HG02981 (cell line): ENCODE results near the gene FLRT2.

Source experiments
- ATAC-seq: cut with Tn5 transposase; IDR thresholded peaks from one replicate; pipeline ENCODE4 v1.9.1; 2021; ENCODE audit warnings: mild to moderate bottlenecking, moderate library complexity; ENCODE audit not compliant: unreplicated experiment

Gene FLRT2

GRCh38 chr14:85625925-85626585, 96.1 kb downstream of the FLRT2 start:
- no peak for ATAC-seq

GRCh38 chr14:85634205-85634604, 104.3 kb downstream of the FLRT2 start:
- no peak for ATAC-seq

GRCh38 chr14:85644211-85644610, 114.3 kb downstream of the FLRT2 start:
- ATAC-seq = no peak

DNA sequence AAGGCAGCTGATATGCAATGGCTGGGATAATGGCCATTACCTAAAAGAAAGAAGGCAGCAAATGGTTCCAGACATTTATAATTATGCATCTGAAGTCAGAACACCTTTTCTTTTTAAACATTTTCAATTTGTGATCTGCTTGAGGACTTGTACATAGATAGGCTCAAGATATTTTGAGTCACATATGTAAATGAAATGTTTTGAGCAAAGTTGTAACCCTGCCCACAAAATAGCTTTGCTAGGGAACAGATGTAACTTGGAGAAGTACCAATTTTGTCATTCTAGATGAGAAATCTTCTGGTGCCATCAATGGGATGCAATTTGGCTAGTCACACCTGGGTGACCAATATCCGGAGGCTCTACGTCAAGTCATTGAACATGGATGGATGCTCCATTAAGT, 123.1 kb downstream of the FLRT2 start:
- ATAC-seq = no peak

DNA sequence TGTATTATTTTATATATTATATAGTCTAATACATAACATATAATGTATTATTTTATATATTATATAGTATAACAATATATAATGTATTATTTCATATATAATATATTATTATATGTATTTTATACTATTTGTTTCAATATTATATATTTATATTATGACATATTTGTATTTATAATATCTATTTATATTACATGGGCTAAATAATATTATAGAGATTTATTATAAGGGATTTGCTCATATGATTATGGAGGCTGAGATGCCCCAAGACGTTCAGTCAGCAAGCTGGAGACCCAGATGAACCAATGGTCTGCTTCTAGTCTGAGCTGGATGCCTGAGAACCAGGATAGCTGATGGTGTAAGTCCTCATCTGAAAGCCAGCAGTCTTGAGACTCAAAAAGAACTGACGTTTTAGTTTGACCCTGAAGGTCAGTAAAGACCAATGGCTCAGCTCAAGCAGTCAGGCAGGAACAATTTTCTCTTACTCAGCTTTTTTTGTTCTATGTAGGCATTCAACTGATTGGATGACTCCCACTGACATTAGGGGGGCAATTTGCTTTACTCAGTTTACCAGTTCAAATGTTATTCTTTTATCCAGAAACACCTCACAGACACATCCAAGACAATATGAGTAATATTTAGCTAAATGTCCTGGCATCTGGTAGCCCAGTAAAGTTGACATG, 130.4 kb downstream of the FLRT2 start:
- no peak for ATAC-seq

DNA sequence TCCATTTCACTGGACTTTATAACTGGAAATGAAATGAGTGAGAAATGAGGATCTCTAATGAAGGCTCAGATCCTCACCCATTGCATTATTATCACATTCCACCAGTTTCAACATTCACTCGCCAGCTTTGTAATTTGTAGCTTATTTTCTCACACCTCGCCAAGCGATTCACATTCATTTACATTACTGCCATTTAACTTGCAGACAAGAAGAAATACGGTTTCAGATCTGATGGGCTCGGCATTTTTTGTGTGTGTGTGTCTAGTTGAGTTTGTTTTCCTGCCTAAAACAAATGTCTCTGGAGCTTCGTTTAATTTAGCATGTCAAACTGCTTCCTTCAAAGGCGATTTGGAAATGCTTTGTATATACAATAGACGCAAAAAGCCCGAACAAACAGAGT, 132.2 kb downstream of the FLRT2 start:
- ATAC-seq = no peak

- ATAC-seq = no peak
Observed at GRCh38 chr14:85663256-85663655, 133.3 kb downstream of the FLRT2 start.

DNA sequence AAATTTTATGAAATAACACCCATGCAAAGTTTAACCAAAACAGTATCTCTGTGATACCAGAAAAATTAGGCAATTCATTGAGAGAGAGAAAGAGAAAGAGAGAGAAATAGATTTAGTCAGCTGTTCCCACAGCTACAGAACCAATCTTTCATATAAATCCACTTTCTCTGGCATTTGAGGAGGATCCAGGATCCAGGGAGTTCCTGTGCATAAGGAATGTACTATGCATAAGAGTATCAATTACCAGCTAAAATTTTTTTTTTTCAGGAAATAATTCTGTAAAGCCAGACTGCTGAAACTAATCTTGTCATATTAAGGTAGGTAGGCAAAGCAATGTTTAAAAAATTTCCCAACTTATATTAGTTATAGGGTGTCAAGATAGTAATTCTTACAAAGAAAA, 133.7 kb downstream of the FLRT2 start:
- ATAC-seq = no peak

DNA sequence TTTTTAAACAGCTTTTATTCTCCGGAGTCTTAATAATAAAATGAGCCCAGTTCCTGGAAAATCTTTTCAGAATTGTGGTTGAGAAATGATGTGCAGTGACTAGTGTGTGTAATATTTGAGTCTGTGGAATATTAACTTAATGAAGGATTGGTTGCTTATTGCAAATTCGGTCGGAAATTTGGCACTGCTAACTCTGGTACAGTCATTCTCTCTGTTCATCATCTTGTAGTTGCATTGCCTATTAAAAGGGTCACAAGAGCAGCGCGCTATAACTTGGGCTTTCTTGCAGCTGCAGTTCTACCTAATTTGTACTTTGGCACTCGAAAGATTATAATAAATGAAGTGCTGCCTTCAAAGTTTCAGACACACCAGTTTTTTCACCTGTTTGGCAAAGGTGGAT, 146.0 kb downstream of the FLRT2 start:
- ATAC-seq = no peak

DNA sequence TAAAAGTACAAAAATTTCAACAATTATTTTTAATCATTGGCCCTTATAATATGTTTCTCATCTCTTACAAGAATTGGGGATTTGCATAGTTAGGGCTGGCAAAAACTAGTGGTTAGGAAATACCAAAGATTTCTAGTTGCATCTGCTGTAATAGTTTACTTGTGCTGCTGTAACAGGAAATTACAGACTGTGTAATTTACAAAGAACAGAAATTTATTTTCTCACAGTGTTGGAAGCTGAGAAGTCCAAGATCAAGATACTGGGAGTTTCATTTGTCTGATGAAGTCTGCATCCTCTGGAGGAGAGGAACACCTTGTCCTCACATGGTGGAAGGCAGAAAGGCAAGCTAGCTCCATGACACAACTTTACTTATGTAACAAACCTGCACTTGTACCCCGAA, 157.0 kb downstream of the FLRT2 start:
- ATAC-seq = no peak

- ATAC-seq = no peak
Observed at GRCh38 chr14:85687456-85687855, 157.5 kb downstream of the FLRT2 start.

DNA sequence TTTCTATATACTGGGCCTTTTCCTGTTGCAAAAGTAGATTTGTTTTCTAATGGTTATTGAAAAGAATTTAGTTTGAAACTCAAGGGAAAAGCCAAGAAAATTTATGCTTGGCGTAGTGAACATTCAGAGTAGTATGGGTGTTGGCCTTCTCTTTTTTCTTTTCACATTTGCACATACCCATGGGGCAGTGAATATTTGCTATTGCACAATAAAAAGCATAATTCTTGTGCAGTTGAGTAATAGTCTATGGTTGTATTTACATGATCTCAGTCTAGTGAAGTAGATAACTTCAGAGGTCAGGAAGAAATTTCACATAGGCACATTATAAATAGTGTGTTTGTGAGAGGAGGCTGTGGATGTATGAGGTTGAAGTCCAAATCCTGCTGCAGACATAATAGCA, 158.1 kb downstream of the FLRT2 start:
- no peak for ATAC-seq

DNA sequence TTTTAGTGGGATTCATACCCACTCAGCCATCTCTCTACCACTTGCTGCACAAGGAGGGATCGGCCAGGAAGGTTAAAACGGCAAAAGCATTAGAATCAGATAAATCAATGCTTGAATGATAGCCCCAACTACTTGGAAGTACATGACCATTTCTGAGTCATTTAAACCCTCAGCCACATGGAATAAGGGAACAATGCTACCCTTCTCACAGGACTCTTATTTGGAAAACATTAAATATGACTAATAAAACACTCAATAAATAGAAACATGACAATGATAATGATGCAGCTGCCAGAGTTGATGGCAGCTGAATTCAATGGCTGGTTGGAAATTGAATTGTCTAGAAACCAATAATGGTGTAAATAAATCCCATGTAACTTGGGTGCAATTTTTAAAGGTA, 165.4 kb downstream of the FLRT2 start:
- ATAC-seq = no peak

GRCh38 chr14:85701116-85701515, 171.2 kb downstream of the FLRT2 start:
- ATAC-seq = no peak

DNA sequence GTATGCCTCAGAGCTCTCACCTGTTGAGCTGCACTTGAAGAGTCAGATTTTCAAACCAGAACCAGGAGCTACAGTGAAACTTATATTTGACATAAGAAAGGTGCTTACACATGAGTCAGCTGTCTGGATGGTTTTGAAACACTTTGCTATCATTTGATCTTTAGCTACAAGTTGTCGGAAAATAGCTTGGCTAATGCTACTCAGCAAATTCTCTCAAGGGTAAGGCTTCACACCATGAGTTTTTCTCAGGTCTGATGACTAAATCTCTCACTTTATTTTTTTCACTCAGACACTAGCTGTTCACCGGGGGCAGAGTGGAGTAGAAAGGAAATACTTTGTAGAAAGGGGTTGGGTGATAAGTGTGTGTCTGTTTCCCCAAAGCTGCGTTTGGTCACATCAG, 171.8 kb downstream of the FLRT2 start:
- ATAC-seq = no peak

- no peak for ATAC-seq
Observed at GRCh38 chr14:85702191-85702590, 172.2 kb downstream of the FLRT2 start.

- ATAC-seq = no peak
Observed at GRCh38 chr14:85702997-85703396, 173.1 kb downstream of the FLRT2 start.
